Dedifferentiated amniotic fluid mesenchymal stem cell (primary cell): Measurements from ENCODE around the gene PDE5A.
A peak's percentile ranks its signal among the peaks of the same experiment; 100 is the strongest.
"Not testable (repeated sequence)": the region's sequence is repeated elsewhere in the genome, so short reads cannot be mapped to it uniquely, and the experiment has no call there.

Experiments used
- DNase-seq: peaks from one replicate; pipeline ENCODE4 v3.0.0-alpha.2; 2016; ENCODE audit errors: extremely low spot score

Gene PDE5A

DNA sequence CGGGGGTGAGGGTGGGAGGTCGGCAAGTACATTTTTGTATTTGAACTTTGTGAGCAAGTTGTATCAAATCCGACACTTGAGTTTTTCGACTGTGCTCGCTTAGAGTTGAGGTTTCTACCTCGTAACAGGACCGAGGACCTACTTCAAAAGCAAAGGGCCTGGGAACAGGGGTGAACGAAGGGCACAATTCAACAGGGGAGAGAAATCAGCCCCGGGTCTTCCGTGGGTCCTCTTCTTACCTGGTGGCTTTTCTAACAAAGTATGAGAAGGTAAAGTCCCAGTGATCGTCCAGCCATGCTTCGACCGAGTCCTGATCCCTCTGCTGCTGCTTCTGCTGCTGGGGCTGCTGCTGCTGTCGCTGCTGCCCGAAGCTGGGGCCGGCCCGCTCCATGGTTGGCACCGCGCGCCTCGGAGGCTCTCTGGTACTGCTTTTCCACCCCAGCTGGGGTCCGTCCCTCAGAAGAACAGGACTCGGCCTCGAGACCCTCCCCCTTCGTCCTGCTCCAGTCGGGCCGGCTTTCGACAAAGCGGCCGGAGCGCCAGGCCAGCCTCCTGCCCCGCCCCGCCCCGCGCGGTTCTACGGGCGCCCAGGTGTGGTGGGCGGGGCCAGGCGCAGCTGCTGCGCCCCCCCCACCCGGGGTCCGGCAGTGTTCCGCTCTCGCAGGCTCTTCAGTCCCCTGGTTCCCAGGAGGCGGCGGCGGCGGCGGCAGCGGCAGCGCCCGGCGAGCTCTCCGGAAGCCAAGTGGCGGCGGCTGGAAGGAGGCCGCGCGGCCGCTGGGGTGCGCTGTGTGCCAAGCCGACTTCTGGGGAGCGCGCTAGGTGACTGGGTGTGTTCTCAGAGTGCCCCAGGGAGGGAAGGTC, at the start of gene PDE5A:
Gene PDE5A (minus strand): TSS at position 524 of the 861 bp plus-strand sequence. CDS start 133 bp downstream, at position 391.
- peak; percentile 82 for DNase-seq

DNA sequence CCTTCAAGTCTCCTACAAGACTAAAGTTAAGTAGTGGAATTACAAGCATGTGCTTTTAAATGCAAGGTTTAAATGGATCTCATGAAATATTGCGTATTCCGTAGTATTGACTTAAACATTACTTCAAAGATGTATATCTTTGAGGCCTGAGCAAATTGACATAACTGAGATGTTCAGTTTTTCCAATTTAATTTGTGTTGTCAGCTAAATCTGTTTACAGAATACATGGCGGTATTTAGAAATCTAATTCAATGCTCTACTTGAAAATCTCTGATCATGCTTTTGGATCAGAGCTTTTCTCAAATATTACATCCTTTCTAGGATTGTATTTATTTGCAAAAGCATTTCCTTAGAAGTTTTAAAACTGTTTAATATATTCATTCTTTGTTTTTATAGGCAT, 47.5 kb upstream of the PDE5A start:
- peak; percentile 0 for DNase-seq

DNA sequence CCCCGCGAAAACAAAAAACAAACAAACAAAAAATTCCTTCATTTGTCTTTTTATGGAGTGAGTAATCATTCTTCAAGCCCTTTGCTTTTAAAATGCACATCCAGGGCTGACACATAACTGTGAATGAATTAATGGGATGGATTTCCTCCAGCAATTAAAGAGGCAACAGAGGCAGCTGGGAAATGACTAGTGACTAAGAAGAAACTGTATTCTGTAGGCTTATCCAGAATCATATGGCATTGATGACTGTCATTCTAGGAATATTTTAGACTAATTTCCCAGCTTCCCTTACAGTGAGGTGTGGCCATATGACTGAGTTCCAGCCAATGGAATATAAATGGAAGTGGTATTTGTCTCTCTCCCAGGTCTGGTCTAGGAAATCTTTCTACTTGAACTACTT, 46.8 kb upstream of the PDE5A start:
- peak; percentile 4 for DNase-seq

DNA sequence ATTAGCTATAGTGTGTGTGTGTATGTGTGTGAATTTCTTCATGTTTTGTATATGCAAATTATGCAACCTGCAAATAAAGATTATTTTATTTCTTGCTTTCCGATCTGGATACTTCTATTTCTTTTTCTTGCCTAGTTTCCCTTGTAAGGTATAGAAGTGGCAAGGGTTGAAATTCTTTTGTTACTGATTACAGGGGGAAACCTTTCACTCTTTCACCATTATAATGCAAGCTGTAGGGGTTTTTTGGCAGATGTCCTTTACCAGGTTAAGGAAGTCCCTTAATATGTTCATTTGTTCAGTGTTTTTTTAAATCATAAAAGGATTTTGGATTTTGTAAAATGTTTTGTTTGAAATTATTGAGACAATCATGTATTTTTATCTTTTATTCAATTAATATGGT, 44.3 kb upstream of the PDE5A start:
- peak; percentile 9 for DNase-seq

DNA sequence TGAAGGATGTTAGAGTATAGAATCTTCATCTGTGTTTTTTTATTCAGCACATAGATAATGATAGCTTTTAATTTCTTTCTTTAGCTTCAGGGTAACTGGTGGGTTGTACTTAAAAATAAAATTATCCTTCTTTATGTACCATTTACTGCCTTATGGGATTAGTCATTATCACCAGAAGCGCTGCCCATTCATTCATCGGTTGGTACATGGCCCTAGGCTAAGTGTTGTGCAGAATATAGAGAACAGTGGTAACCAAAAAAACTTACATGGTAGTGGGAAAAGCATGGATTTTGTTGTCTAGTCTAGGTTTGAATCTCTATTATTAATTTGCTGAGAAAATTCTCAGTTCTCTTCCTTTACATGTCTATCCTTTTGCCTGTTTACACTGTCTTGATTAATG, 43.5 kb upstream of the PDE5A start:
- DNase-seq = no peak

DNA sequence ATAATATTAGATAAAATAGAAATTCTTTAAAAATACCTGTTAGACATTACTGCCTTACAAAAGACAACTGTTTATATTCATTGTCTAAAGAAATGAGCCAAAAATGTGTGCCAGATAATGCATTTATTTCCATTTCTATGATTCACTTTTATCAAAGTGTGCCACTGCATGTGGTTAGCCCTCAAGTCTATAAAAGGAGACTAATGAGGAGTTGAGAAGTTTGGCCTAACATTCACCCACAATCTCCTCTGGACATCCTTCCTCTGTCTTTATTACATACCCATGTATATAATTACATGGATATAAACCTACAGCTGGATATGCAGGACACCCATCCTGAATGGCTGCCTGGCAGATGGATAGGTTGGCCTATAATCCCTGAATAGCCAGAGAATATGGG, 42.6 kb upstream of the PDE5A start:
- peak; percentile 6 for DNase-seq

DNA sequence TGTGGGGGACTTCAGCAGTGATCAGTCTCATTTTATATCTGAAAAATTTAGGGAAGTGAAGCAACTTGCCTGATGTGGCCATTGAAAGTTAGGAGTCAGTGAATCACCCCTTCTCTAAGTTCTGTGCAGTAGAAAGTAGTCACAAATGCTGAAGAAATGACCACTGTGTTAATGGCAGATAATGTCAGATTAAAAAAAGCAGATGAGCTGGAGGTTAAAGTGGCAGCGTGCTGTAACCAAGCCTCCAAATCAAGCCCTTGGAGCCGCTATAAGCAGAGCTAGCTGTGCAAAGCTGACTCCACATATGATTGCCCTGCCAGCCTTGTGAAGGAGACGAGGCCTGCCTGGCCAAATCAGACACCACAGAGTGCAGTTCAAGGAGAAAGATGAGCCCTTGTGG, 39.2 kb upstream of the PDE5A start:
- no peak for DNase-seq

DNA sequence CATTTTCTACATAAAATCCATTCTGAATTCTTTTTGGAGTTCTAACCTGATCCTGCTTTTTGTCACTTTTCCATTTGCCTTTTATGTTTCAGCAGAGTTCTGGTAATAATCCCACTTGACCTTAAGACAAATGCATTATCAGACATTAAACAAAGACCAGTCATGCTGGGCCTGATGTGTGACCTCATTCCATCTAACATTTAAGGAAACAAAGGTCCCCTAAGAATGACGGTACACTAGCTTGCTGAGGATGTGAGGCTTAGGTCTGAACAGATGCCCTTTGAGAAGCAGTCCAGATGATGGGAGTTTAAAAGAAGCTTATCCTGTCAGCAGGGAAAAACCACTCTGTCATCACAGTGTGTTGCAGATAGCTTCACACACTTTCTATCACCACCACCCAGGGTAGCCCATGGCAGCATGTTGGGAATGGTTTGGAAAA, 38.1 kb upstream of the PDE5A start:
- DNase-seq = no peak

DNA sequence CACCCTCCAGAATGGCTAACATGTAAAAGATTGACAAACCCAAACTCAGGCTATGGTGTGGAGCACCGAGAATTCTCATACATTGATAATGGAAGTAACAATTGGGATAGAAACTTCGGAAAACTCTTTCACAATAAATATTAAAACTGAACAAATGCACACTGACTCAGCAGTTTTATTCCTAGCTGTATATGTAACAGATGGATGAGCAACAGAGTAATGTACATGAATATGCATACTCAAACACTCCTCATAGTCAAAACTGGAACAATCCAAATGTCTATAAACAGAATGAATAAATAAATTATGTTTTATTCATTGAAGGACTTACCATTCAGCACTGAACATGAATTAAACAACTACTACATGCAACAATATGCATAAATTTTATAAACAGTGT, 37.1 kb upstream of the PDE5A start:
- no peak for DNase-seq

DNA sequence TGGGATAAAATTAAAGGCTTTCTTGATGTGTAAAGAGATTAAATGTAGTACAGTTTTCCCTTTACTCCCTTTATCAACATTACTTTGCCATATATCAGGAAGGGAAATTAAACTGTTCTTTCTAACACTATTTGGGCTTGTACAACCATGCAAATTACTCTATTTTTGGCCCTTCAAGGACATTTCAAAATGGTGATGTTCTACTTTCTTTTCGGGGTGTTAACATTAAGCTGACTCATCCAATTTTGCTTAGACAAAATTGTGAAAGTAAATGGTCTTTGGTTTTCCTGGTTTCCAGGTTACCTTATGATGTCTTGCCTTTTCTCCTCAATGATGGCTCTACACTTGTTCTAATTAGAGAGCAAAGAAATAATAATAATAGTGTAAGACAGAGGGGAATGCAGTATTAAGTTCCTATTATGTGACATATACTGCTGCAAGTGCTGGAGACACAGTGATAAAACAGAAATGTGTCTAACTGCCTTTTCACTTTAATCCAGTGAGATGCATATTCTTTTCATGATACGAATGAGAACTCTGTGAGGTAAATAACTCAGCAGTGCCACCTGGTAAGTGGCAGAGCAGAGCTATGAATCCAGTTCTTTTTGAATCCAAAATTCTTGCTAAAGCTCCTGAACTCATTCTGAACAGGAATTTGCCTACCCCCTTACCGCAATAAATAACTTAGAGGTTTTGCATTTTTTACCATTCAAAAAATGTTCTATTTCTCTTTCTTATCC, 35.7 kb upstream of the PDE5A start:
- DNase-seq = no peak

DNA sequence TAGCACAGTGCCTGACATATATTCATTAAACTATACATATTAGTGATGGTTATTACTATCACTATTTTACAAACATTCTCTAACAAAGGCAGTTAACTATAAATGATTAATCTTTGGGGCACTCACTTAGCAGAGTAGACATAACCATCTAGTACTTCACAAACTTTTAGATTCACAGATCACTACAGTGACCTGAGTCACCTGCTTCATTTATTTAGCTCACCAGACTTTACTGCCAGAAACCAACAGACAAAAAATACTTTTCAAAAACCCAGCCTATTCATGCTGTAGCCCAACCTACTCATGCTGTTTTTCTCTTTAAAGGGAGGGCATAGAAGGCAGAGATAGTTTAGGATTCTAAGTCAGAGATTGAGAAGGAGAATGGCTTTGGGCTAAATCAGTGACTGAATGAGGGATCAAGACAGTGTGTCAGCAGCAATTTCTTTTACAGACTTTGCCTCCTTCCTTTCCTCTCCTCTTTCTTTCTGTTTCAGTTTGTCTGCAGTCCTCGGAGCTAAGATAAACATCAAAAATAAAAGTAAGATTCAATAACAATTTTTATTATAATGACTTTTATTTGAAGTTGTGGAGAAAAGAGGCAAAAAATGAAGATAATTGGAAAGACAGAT, 34.7 kb upstream of the PDE5A start:
- DNase-seq = no peak

DNA sequence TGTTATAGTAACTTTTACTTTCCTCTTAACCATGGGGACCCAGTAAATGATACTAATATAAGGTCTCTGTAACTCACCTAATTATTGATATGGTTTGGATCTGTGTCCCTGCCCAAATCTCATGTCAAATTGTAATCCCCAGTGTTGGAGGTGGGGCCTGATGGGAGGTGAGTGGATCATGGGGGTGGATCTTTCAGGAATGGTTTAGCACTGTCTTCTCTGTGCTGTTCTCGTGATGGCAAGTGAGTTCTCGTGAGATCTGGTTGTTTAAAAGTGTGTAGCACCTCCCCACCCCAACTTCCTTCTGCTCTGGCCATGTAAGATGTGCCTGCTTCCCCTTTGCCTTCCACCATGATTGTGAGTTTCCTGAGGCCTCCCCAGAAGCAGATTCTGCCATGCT, 34.0 kb upstream of the PDE5A start:
- DNase-seq = not testable (repeated sequence)

DNA sequence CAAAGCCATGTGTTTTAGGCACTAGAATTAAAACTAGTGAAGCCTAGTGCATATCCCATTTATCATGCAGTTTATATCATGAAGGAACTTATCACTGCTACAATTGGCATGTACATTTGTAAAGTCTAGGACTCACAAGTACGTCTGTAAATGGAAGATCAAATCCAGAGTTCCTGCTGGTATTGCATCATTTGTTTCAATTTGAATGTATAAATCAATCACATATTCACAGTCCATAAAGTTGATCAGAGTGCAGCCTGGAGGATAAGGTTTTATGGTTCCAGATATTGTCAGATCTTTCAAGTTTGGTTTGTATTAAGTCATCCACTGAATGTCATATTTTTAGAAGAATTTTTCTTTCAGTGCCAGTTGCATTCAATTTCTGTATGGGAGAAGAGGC, 32.6 kb upstream of the PDE5A start:
- no peak for DNase-seq

DNA sequence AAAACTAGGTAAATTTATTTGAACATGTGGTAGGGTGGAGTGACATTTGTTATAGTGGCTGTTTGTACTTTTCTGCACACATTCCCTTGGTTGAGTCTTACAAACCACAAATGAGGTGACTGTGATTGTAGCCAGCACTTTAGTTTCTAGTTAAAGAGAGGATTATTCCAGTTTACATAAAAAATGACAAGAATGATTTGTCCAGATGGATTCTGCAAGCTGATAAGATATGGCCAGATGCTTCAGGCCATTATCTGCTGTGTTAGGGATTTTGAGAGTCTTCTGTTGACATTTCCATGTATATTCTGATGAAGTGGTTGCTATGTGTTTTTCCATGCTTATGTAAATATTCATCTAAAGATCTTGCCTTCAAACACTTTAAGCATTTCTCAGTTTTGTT, 31.0 kb upstream of the PDE5A start:
- DNase-seq = peak; percentile 57

DNA sequence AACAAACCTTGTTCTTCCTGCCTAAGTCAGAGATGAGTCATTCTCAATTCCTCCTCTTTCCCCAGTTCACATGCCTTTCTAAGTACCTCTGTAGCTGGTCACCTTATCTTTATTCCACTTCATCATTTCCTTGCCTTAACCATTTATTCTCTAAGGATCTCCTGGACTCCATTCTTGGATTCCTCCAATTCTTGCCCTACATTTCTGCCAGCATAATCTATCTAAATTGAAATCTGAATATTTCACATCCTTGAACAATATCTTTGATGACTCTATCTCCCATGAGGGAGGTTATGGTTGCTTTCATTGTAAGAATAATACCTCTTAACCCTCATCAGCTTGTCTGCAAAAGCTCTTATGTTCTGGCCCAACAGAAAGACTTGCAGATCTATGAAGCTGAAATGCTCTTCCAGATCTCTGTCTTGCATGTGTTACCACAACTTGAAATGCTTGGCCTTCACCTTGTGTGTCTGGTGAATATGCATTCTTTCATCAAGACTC, 28.6 kb upstream of the PDE5A start:
- no peak for DNase-seq

DNA sequence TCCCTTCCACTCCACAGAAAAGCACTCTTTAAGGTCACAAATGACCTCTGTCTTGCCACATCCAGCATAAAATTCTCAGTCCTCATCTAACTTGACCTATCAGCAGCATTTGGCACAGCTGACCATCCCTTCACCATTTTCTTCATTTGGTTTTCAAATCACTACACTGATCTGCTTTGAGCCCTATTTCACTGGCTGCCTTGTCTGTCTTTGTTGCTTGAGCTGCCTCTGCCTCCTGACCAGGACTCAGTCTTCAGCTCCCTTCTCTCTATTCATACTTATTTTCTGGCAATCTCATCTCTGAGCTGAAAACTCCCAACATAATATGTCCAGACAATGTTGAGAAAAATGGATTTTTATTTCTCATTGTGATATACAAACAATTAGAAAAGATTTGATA, 27.7 kb upstream of the PDE5A start:
- DNase-seq = no peak

DNA sequence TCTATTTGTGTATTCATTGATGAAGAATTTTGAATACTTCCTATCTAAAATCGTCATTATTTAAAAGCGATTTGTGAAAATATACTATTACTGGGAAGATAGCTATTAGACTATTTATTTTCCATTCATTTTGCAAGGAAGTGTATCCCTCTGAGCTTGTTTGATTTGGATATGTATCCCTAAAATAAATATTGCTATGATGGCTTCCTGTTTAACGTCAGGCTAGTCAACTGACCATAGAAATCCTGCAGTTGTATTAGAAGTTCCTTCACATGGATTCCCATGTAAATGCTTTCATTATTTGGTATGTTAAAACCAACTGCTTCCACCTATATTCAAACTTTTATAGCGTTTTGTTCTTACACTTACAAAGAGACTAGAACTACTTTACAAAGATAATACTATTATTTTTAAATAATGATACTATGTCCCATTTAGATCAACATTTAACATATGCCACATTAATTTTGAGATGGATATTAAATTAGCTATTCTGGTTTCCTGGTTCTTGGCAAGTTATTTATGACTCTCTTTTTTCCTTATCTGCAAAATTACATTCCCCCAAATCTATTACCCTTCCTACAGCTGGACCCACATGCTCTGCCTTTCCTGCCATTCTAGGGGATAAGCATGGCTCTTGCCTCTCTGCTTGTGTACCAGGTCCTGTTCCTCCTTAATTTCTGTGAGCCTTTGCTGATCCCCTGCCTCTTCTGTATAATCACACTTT, 26.7 kb upstream of the PDE5A start:
- DNase-seq = no peak

DNA sequence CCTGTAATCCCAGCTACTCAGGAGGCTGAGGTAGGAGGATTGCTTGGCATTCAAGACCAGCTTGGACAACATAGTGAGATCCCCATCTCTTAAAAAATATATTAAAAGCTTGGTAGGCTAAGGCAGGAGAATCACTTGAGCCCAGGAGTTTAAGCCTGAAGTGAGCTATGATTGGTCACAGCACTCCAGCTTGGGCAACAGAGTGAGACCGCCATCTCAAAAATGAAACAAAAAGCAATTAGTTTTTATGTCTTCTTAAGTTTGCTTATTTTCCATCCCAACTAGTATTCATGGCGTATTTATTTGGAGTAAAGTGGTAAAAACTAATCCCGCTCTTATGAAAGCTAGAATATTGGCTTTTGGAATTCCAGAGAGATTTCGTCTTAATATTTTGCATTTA, 25.4 kb upstream of the PDE5A start:
- no peak for DNase-seq

DNA sequence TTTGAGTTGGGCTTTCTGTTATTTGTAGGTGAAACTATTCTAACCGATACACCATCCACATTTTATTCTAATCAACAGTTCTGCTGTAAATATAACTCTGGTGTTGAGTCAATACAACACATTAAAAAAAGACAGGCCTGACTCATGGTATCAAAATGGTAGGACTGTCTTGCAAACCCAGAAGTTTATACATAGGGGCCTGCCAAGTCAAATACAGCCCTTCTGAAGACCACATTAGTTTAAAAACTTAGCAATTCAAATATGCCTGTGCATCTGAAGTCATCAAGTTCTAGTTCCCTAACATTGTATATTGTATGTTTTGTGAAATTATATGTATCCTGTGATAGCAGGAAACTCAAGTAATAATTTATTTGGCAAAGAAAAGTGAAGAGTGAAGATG, 24.4 kb upstream of the PDE5A start:
- peak; percentile 34 for DNase-seq

DNA sequence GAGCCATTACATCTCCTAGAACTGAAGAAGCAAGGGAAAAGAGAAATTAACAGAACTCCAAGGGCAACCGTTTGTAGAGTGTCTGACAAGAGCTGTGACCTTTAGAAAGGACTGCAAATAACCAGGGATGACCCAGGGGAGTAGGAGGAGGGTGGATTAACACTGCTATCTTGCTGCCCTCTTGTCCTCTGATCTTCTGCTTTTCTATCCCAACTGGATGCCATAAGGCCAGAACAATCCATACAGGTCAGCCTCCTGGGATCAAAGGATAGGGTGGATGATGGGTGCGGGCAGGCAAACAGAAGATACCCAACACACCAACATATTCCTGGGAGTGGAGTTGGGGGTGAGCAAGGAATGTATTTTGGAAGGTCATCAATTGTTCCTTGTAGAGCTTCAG, 19.8 kb upstream of the PDE5A start:
- no peak for DNase-seq

DNA sequence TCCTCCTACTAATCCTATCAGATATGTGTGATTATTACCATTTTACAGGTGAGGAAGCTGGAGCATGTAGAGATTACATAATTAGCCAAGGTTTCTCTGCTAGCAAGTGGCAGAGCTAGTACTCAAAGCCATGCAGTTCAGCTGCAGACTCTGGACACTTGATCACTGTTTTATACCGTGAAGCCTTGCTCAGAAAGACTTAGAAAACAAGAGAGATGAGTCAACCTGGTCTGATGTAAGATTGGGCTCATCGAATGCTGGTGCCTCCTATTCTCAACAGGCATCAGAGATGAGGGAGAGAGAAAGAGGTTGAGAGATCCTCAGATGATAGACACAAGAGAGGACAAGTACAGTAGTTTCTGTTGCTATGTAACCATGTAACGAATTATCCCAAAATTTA, 19.0 kb upstream of the PDE5A start:
- peak; percentile 49 for DNase-seq
